ENCODE measurements around the gene UBQLN3.

- no peak for TF ChIP-seq CTCF (conservative IDR thresholded peaks at IDR 0.05; ENCODE audit: low read depth, low read length)
- TF ChIP-seq MAFK (IDR thresholded peaks at IDR 0.05; ENCODE audit: low read depth, low read length): no peak
- TF ChIP-seq POLR2A (IDR thresholded peaks at IDR 0.05; ENCODE audit: low read depth, low read length): no peak
- no peak for TF ChIP-seq CEBPB (IDR thresholded peaks at IDR 0.05; ENCODE audit: low read depth, low read length)
- no peak for TF ChIP-seq MAZ (IDR thresholded peaks at IDR 0.05; ENCODE audit: borderline replicate concordance, low read depth, low read length)
- TF ChIP-seq RFX5 (IDR thresholded peaks at IDR 0.05; ENCODE audit: low read depth, low read length): no peak
- no peak for TF ChIP-seq RAD21 (IDR thresholded peaks at IDR 0.05; ENCODE audit: low read length)
- no peak for TF ChIP-seq USF2 (IDR thresholded peaks at IDR 0.05; ENCODE audit: low read depth, low read length)
- no peak for TF ChIP-seq SMC3 (IDR thresholded peaks at IDR 0.05; ENCODE audit: low read depth, low read length)
- TF ChIP-seq NFE2L2 (IDR thresholded peaks at IDR 0.05; ENCODE audit: low read depth, low read length): no peak
- TF ChIP-seq RCOR1 (IDR thresholded peaks at IDR 0.05; ENCODE audit: insufficient replicate concordance, low read length): no peak
- no peak for TF ChIP-seq MXI1 (IDR thresholded peaks at IDR 0.05; ENCODE audit: borderline replicate concordance, low read depth, low read length)
- no peak for TF ChIP-seq FOS (IDR thresholded peaks at IDR 0.05; ENCODE audit: low read depth, low read length)
- TF ChIP-seq ELK1 (IDR thresholded peaks at IDR 0.05; ENCODE audit: borderline replicate concordance, low read depth, low read length): no peak
Observed at GRCh38 chr11:5527716-5528115, 18.0 kb upstream of the UBQLN3 start.
